GM21717 (cell line): ENCODE measurements around the gene PLEKHM3.

Source experiments
- ATAC-seq: cut with Tn5 transposase; IDR thresholded peaks from one replicate; pipeline ENCODE4 v1.9.1; 2021; ENCODE audit warnings: mild to moderate bottlenecking, moderate library complexity; ENCODE audit not compliant: unreplicated experiment

Gene PLEKHM3

DNA sequence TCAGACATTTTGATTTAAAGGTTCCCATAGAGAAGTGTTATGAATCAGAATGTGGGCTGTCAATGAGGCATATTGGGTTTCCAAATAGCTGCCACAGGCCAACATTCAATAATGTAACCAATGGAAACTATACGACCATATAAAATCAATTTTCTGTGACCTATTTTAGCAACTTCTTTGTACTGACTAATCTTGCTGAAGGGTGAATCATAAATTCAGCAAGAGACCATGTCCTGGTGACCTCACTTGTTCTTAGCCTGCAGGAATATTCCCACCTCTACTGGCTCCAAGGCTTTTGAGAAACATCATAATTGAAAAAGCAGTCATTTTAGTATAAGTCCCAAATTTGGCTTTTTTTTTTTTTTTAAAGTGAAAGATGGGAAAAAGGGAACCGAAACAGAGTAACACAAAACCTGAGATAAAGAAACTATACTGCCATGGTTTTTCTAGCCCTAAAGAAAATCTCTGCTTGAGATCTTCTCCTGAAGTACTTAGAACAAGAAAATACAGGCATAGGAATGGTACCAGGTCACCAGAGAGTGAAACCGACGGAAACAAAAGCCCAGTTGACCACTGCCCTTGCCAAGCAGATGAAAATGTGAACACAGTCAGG lies 32.1 kb downstream of the PLEKHM3 start:
- ATAC-seq, result no peak

- no peak for ATAC-seq
These were observed 33.4 kb downstream of the PLEKHM3 start for GRCh38 chr2:207991944-207992343.

GRCh38 chr2:207990784-207991183 lies 34.5 kb downstream of the PLEKHM3 start:
- no peak for ATAC-seq

DNA sequence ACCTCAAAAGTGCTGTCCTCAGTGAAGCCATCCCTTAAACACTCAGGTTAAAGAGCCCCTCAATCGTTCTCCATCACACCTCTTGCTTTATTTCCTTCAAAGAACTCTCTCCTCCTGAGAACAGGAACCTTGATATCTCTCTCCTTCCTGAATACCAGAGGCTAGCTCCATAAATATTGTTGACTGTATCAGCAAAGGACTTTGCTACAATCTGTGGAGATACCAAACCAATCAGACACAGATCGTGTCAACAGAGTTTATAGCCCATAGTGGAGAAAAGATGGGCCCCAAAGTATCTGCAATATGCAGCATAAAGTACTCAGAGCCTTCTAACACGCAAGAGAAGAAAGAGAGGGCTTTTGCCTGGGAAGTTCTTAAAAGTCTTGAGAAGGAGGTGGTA lies 36.4 kb downstream of the PLEKHM3 start:
- no peak for ATAC-seq

GRCh38 chr2:207987025-207987716 lies 38.2 kb downstream of the PLEKHM3 start:
- ATAC-seq, result no peak

- no peak for ATAC-seq
These were observed 40.4 kb downstream of the PLEKHM3 start for GRCh38 chr2:207984765-207985480.

- peak; percentile 73 for ATAC-seq
These were observed 41.7 kb downstream of the PLEKHM3 start for GRCh38 chr2:207983641-207984042.

DNA sequence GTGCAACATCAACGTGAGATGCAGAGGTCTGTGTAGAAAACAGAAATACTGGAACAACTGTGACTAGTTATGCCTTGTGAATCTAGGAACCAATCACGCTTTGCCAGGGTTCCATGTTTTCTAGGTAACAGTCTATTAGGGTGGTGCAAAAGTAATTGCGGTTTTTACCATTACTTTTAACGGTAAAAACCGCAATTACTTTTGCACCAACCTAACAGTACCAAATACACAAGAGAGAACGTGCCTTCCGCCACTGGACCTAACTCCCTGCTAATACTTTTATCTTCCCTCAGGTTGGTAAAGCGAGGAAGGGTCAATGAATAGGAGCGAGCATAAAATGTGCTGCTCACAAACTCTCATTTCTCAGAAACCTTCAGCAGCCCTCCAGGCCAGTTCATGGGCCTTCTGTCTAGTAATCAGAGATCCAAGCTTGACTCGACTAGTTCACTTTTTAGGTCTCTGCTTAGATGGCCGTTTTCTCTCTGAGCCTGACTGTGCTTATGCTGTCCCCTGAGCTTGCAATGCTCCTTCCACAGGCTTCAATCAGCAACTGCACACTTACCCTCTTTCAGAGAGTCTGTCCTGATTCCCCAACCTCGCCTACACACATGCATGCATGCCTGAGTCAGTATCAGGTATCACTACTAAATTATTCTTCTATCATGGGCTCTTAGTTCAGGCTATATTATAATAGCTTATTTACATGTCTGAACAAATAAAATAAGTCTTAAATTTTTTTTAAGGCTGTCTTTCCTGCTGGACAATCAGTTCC lies 47.0 kb downstream of the PLEKHM3 start:
- ATAC-seq, result no peak

DNA sequence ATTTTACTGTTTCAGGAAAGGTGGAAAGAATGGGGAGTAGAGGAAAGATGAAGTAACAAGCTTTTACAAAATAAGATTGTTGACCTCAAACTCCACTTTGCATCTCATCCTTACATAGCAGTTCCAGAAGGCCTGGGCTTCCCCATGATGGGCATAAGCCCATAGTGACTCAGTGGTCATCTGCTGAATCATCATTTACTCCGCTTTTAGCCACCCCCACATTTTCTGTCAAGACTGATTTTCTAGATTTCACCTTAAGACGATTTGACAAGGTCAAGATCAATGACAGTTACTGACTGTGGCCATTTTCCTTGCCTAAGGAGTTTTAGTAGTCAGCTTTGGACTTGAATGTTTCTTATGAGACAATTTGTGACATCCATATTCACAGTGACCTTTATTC lies 49.4 kb downstream of the PLEKHM3 start:
- ATAC-seq, result no peak

- ATAC-seq, result no peak
These were observed 51.1 kb downstream of the PLEKHM3 start for GRCh38 chr2:207974216-207974605.

DNA sequence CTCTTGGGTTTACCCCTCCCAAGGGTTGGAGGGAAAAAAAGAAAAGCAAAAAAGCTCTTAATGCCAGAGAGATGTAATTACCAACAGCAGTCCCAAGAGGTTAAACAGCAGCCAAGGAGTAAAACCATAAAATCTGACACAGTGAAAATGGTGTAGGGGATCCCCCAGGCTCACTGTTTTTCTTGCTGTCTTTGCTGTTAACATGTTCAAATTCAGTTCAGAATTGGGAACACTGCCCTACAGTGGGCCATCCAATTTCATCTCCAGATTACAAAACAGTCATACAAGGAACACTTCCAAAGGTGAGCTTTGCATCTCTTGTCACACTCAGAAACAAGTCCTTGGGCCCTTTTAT lies 54.5 kb downstream of the PLEKHM3 start:
- no peak for ATAC-seq

DNA sequence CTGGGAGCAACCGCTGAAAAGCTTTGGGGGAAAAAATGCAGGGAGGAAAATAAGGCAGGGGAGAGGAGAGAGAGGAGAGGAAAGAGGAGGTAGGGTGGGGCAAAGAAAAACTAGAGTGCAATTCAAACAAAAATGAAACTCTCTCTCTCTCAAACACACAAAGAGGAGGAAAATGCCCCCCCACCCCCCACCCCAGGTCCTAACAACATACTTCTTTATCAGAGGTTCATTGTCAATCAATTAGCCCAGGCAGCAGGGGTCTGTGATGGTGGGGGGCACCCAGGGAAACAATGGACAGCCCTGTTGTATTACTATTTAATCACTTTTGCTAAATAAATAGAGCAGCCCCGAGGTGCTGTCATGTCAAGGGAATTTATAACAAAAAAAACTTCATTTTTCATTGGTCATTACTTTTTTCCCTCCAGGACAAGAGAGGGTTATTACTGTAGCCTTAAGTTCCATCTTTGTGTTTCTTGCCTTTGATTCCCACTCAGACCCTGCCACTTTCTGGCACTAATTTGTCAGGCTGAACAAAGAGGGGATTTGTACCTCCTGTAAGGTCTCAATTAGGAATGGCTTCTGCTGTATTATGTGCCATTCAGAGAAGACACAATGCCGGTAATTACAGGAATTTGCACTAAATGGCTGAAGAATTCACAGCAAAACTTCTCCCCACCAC lies 55.0 kb downstream of the PLEKHM3 start:
- ATAC-seq, result no peak

- ATAC-seq, result no peak
These were observed 56.1 kb downstream of the PLEKHM3 start for GRCh38 chr2:207969249-207969648.

GRCh38 chr2:207967121-207967520 lies 58.2 kb downstream of the PLEKHM3 start:
- ATAC-seq, result no peak

- ATAC-seq, result no peak
These were observed 64.4 kb downstream of the PLEKHM3 start for GRCh38 chr2:207960911-207961310.

GRCh38 chr2:207960090-207960489 lies 65.2 kb downstream of the PLEKHM3 start:
- no peak for ATAC-seq

- no peak for ATAC-seq
These were observed 68.6 kb downstream of the PLEKHM3 start for GRCh38 chr2:207956771-207957170.

DNA sequence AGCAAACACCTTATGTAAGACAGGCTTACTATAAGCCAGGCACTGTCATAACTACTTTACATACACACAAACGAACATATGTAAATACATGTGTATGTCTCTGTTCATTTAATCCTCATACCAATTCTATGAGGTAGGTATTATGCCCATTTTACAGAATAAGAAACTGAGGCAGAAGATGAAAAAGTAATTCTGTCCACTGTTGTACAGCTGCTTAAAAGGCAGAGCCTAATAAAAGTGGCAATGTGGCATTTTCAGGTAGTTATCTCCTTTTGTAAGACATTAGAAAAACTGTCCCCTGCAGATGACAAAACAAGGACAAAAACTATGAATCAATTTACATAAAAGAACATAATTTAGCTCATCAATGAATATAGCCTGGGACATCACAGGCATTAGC lies 69.9 kb downstream of the PLEKHM3 start:
- no peak for ATAC-seq

GRCh38 chr2:207953354-207953753 lies 72.0 kb downstream of the PLEKHM3 start:
- no peak for ATAC-seq

- ATAC-seq, result no peak
These were observed 72.6 kb downstream of the PLEKHM3 start for GRCh38 chr2:207952564-207953345.
